ENCODE data around the gene MRPS7. TPM values are rescaled to one million over a fixed set of nuclear protein-coding genes. Genes with fewer than 3 reads are reported as not detected.

Gene MRPS7
- total and polyA plus RNA-seq, 10 of the 15 experiments (the other 5 are each of a cell fraction or from before 2014, with no cell fraction given): 88.4 to 217 (median 109) TPM

GRCh38 chr17:75238684-75239191 is 22.9 kb upstream of the MRPS7 start:
- Histone ChIP-seq H3K4me2 (ENCODE audit: control insufficient read depth, insufficient read depth) (no peak overlapping the region), H3K27ac (ENCODE audit: control insufficient read depth, insufficient read depth) (no peak overlapping the region), H3K79me2 (ENCODE audit: control insufficient read depth, insufficient read depth, low read length) (no peaks in the 10 kb centered on the region), H3K9ac (ENCODE audit: control insufficient read depth, insufficient read depth, low read length) (no peak overlapping the region), H3K9me3 (replicated peaks; ENCODE audit: control insufficient read depth, insufficient read depth, low read length) (no peaks in the 10 kb centered on the region), H3K4me1 (ENCODE audit: control insufficient read depth, insufficient read depth, low read length) (peaks cover 28% of the 10 kb centered on the region), H3K4me3 (no peak overlapping the region), H3K36me3 (ENCODE audit: control insufficient read depth in 2 of 2, insufficient read depth in 2 of 2, low read length in 1 of 2) (peaks cover 62 to 64% of the 10 kb centered on the region in 2 experiments), H4K20me1 (ENCODE audit: control insufficient read depth, insufficient read depth) (no peaks in the 10 kb centered on the region; the same call in 1 of the 2 replicates), H2AFZ (ENCODE audit: control insufficient read depth, low read depth, low read length) (no peak overlapping the region), H3K27me3 (replicated peaks in 1 of 2; ENCODE audit: control insufficient read depth in 2 of 2, insufficient read depth in 2 of 2, low read length in 1 of 2) (no peaks in the 10 kb centered on the region)
- peak; percentile 62 for FAIRE-seq
- TF ChIP-seq MTA2 (IDR thresholded peaks at IDR 0.05; ENCODE audit: low read depth) (no peak), CREM (IDR thresholded peaks at IDR 0.05; ENCODE audit: low read depth) (0 out of 2 replicates have a peak, but pooled peaks have one; percentile 11), MXI1 (IDR thresholded peaks at IDR 0.05; ENCODE audit: low read depth, low read length) (no peak), SMC3 (IDR thresholded peaks at IDR 0.05; ENCODE audit: borderline replicate concordance, low read length) (peak; percentile 75), YY1 (IDR thresholded peaks at IDR 0.05; ENCODE audit: low read depth, low read length) (peak; percentile 70; the same call in 1 of the 2 replicates), RAD21 (IDR thresholded peaks at IDR 0.05; ENCODE audit: insufficient read depth, low read depth, low read length) (peak; percentile 67), NFXL1 (IDR thresholded peaks at IDR 0.05; ENCODE audit: borderline replicate concordance) (no peak), POLR2AphosphoS5 (IDR thresholded peaks at IDR 0.05; ENCODE audit: low read length) (peak; percentile 31; the same call in 1 of the 2 replicates), POLR2A (IDR thresholded peaks at IDR 0.05; ENCODE audit: low read depth, low read length) (peak; percentile 71), HDGF (IDR thresholded peaks at IDR 0.05) (0 out of 2 replicates have a peak, but pooled peaks have one; percentile 57), PML (IDR thresholded peaks at IDR 0.05; ENCODE audit: low read length) (0 out of 2 replicates have a peak, but pooled peaks have one; percentile 5), SMARCA5 (IDR thresholded peaks at IDR 0.05) (peak; percentile 39; the same call in 1 of the 2 replicates)
- TF ChIP-seq, protein P1, sequence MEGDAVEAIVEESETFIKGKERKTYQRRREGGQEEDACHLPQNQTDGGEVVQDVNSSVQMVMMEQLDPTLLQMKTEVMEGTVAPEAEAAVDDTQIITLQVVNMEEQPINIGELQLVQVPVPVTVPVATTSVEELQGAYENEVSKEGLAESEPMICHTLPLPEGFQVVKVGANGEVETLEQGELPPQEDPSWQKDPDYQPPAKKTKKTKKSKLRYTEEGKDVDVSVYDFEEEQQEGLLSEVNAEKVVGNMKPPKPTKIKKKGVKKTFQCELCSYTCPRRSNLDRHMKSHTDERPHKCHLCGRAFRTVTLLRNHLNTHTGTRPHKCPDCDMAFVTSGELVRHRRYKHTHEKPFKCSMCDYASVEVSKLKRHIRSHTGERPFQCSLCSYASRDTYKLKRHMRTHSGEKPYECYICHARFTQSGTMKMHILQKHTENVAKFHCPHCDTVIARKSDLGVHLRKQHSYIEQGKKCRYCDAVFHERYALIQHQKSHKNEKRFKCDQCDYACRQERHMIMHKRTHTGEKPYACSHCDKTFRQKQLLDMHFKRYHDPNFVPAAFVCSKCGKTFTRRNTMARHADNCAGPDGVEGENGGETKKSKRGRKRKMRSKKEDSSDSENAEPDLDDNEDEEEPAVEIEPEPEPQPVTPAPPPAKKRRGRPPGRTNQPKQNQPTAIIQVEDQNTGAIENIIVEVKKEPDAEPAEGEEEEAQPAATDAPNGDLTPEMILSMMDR (IDR thresholded peaks at IDR 0.05 in 2 of 3, conservative IDR thresholded peaks at IDR 0.05 in 1 of 3; ENCODE audit: control insufficient read depth in 2 of 3, extremely low read depth in 1 of 3, insufficient read depth in 1 of 3, low read depth in 3 of 3, low read length in 3 of 3): peak; percentile 83 to 94 (median 89)
- intact Hi-C loops (cut with micrococcal nuclease; ENCODE audit: unreplicated experiment) (no loop called here), in situ Hi-C loops (cut with MboI) (no loop called here)
- ATAC-seq: peak; percentile 96
- 38% methylated on average over 13 of the region's 13 CpGs for WGBS (ENCODE audit: insufficient coverage, insufficient replicate concordance, low lambda C conversion rate, missing lambda C conversion rate)
- CTCF ChIA-PET: interaction anchor here (0.8 to 4.3 kb wide), 12 partner anchors 8 to 277 kb away, joined by 3 to 34 read pairs (median 6); partner anchors contain the start of genes GGA3, MIF4GD and MRPS7
- BruUV-seq (replicated peaks): no TSS peak
- RAD21 ChIA-PET (ENCODE audit: unreplicated experiment): interaction anchor here (1.0 to 1.2 kb wide), 3 partner anchors 30 to 278 kb away, joined by 3 to 5 read pairs (median 3); no protein-coding TSS in a partner anchor
- SMC1A ChIA-PET (ENCODE audit: uncharacterized antibody, unreplicated experiment): interaction anchor here (1.5 kb wide), 1 partner anchor 125 kb away, joined by 4 read pairs; no protein-coding TSS in a partner anchor
- DNase-seq (ENCODE audit: low read depth, low spot score): no peak
- POLR2A ChIA-PET: interaction anchor here (1.2 kb wide), 1 partner anchor 32 kb away, joined by 5 read pairs; the partner anchor contains the start of gene MIF4GD
